Right lobe of liver (tissue), 6 donors: ENCODE measurements around the gene HSD3B2. TPM values are rescaled to one million over a fixed set of nuclear protein-coding genes. Genes with fewer than 3 reads are reported as not detected.

Experiments
- ATAC-seq, 4 donors: fragments of 200-7000 bp; cut with Tn5 transposase; one replicate each; pipeline ENCODE4 v1.9.1; 2020; ENCODE audit warnings: mild to moderate bottlenecking in 4 of 4, moderate library complexity in 4 of 4
- DNase-seq, 3 donors: peaks; one replicate each; pipeline ENCODE4 v3.0.0-alpha.2; 2020
- H3K27ac ChIP-seq, 3 donors: fragments of 200-600 bp; one replicate each; pipeline ENCODE4 v1.8.0; 2022
- H3K27me3 ChIP-seq, 2 donors: fragments of 200-600 bp; one replicate each; pipeline ENCODE4 v1.8.0; 2022
- H3K36me3 ChIP-seq, 4 donors: fragments of 200-600 bp; sonication (generic) in 1 of 4; one replicate each; pipeline versions ENCODE4 v1.5.1 to v1.8.0; 2017 to 2022; ENCODE audit warnings: control low read depth in 1 of 4
- H3K4me1 ChIP-seq, 4 donors: fragments of 200-600 bp; sonication (generic) in 1 of 4; one replicate each; pipeline versions ENCODE4 v1.5.1 to v1.8.0; 2017 to 2022; ENCODE audit warnings: control low read depth in 1 of 4
- H3K4me3 ChIP-seq, 3 donors: fragments of 200-600 bp; one replicate each; pipeline ENCODE4 v1.8.0; 2022
- H3K9me3 ChIP-seq, 4 donors: fragments of 200-600 bp; sonication (generic) in 1 of 4; one replicate each; pipeline versions ENCODE4 v1.5.1 to v1.8.0; 2017 to 2022; ENCODE audit warnings: control low read depth in 1 of 4
- POLR2A ChIP-seq: fragments of 450-650 bp; IDR thresholded peaks from one replicate; pipeline ENCODE4 v1.6.1; 2017; ENCODE audit warnings: antibody characterized with exemption, mild to moderate bottlenecking
- WGBS: methylation state at CpG from one replicate; pipeline ENCODE4 v1.1.6; 2018; ENCODE audit warnings: low coverage, low lambda C conversion rate; ENCODE audit not compliant: insufficient coverage; ENCODE audit errors: missing lambda C conversion rate; 5-methylcytosine and 5-hydroxymethylcytosine counted together
- intact Hi-C, 2 donors: fragments of 100-400 bp; cut with DNase I; formaldehyde crosslinking; loops; one replicate each; pipeline versions ENCODE4 v1.11.2 to v1.14.1; 2022
- total RNA-seq, 6 experiments: library from RNA; depleted of rRNA in 2 of 6; stranded (reverse); fragments of >200 nt in 2 of 6; fragmentation: NEBNext Ultra II Directional in 3 of 6; extraction: Animal tissue kit (Norgen Biotek cat#: 25700) in 3 of 6; gene quantifications; one replicate each; pipeline versions ENCODE4 v1.1.0 to v1.2.4, GENCODE V29; 2016 to 2023
- TF ChIP-seq, protein P1 (sequence below), 4 donors: fragments of 200-600 bp in 3 of 4; fragments of 450-650 bp in 1 of 4; IDR thresholded peaks; one replicate each; pipeline versions ENCODE4 v1.5.1 to v1.8.0; 2016 to 2022; ENCODE audit warnings: antibody characterized with exemption in 4 of 4, mild to moderate bottlenecking in 2 of 4
- donor health status: DM: no; HTN: yes; CAD: no.
- donor health status: DM: no; HTN: no; CAD: no.
- donor health status: DM: no; HTN: no; CAD: no.
- donor health status: DM: no; HTN: yes; CAD: no.
- donor health status: DM: no; HTN: yes; CAD: no.

The HSD3B2 gene
- total RNA-seq, 6 experiments from 2014 or later = 0.49 TPM; not detected in 5

DNA sequence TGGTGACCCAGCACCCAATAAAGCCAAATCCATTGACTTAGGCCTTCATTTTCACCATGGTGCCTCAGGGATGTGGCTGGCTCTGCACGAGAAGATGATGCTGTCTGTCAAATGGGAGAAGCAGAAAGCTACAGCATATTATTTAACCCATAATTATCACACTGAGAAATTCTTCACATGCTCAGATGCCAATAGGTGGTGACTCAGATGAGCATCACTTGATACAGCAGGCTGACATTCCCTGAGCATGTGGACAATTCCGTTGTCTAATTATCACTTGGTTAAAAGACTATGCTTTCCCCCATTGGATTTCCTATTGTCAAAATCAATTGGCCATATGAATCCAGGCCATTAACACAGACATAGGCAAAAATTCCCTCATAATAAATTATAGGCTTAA, 48.0 kb downstream of the HSD3B2 start:
- no peak overlapping the region for H3K27ac ChIP-seq
- TF ChIP-seq, protein P1, sequence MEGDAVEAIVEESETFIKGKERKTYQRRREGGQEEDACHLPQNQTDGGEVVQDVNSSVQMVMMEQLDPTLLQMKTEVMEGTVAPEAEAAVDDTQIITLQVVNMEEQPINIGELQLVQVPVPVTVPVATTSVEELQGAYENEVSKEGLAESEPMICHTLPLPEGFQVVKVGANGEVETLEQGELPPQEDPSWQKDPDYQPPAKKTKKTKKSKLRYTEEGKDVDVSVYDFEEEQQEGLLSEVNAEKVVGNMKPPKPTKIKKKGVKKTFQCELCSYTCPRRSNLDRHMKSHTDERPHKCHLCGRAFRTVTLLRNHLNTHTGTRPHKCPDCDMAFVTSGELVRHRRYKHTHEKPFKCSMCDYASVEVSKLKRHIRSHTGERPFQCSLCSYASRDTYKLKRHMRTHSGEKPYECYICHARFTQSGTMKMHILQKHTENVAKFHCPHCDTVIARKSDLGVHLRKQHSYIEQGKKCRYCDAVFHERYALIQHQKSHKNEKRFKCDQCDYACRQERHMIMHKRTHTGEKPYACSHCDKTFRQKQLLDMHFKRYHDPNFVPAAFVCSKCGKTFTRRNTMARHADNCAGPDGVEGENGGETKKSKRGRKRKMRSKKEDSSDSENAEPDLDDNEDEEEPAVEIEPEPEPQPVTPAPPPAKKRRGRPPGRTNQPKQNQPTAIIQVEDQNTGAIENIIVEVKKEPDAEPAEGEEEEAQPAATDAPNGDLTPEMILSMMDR (IDR thresholded peaks at IDR 0.05) = no peak
- no peak for TF ChIP-seq POLR2A
- no peaks in the 10 kb centered on the region for H3K36me3 ChIP-seq
- no peak overlapping the region for H3K4me3 ChIP-seq
- WGBS = 72% methylated on average over 2 of the region's 2 CpGs
- no peak for DNase-seq
- intact Hi-C loops = no loop called here
- H3K4me1 ChIP-seq = peaks cover 0 to 21% (median 10%) of the 10 kb centered on the region in 4 donors
- no peak for ATAC-seq
- H3K9me3 ChIP-seq = no peaks in the 10 kb centered on the region
- no peaks in the 10 kb centered on the region for H3K27me3 ChIP-seq

DNA sequence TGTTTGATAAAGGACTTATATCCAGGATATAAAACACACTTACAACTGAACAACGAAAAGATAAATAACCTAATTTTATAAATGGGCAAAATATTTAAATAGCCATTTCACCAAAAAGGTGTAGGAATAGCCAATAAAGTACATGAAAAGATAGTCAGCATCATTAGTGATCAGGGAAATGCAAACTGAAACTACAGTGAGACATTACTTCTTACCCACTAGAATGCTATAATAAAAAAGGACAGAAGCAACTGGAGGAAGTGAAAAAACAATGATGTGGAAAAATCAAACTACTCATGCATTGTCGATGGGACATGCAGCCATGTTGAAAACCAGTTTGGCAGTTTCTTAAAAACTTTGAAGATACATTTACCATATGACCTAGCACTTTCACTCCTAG, 48.6 kb downstream of the HSD3B2 start:
- peaks cover 0 to 25% (median 12%) of the 10 kb centered on the region in 4 donors for H3K4me1 ChIP-seq
- DNase-seq = no peak
- no peak for ATAC-seq
- no peak overlapping the region for H3K4me3 ChIP-seq
- TF ChIP-seq POLR2A = no peak
- TF ChIP-seq, protein P1 (IDR thresholded peaks at IDR 0.05) = no peak
- no peak overlapping the region for H3K27ac ChIP-seq
- no peaks in the 10 kb centered on the region for H3K9me3 ChIP-seq
- H3K36me3 ChIP-seq = no peaks in the 10 kb centered on the region
- H3K27me3 ChIP-seq = no peaks in the 10 kb centered on the region
- WGBS = 85% methylated on average over 2 of the region's 2 CpGs
- intact Hi-C loops = no loop called here

DNA sequence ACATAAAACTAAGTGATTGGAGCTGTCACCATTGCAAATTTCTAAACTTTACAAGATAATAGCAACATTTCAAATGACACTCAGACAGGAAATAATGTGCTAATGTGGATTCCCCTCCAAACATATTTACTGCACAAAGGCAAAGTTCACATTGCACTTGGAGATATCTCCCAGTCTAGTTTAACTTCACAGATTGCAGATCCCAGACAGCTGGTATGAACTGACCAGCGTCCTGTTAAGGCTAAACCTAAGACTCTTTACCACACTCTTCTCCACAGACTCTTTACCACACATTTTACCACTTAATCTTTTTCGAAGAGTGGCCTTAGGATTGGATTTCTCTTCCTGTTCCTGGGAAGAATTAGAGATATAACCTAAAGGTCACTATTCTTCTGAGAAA, 51.5 kb downstream of the HSD3B2 start:
- TF ChIP-seq POLR2A = no peak
- TF ChIP-seq, protein P1 (IDR thresholded peaks at IDR 0.05) = no peak
- WGBS = 14% methylated on average over 2 of the region's 2 CpGs
- intact Hi-C loops = no loop called here
- peak overlapping the region in 2 of 3 donors; percentile 63 to 69 for H3K27ac ChIP-seq
- no peak overlapping the region for H3K4me3 ChIP-seq
- H3K36me3 ChIP-seq = no peaks in the 10 kb centered on the region
- peaks cover 0 to 34% (median 17%) of the 10 kb centered on the region in 4 donors for H3K4me1 ChIP-seq
- ATAC-seq = peak; percentile 47 to 66 (median 56)
- DNase-seq = no peak
- H3K9me3 ChIP-seq = no peaks in the 10 kb centered on the region
- H3K27me3 ChIP-seq = no peaks in the 10 kb centered on the region

DNA sequence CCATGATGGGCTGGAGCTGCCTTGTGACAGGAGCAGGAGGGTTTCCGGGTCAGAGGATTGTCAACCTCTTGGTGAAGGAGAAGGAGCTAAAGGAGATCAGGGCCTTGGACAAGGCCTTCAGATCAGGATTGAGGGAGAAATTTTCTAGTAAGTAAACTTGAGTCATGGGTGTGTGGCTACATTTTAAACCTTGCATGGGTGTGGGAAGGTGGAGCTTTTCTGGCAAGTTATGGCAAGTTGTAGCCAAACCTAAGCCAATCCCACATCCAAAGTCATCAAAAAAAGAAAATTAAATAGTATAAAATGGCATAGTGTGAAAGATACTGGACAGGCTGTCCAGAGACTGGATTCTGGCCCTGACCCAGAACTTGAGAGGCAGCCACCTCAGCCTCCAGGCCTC, 52.3 kb downstream of the HSD3B2 start:
- peaks cover 0 to 34% (median 17%) of the 10 kb centered on the region in 4 donors for H3K4me1 ChIP-seq
- WGBS = 100% methylated on average over 1 of the region's 1 CpG
- H3K36me3 ChIP-seq = no peaks in the 10 kb centered on the region
- TF ChIP-seq, protein P1 (IDR thresholded peaks at IDR 0.05) = no peak
- no peak for TF ChIP-seq POLR2A
- DNase-seq (no peak), ATAC-seq (peak in 3 of 4 donors; percentile 7 to 28 (median 26))
- no peak overlapping the region for H3K4me3 ChIP-seq
- intact Hi-C loops = no loop called here
- no peaks in the 10 kb centered on the region for H3K27me3 ChIP-seq
- peak overlapping the region in 2 of 3 donors; percentile 63 to 69 for H3K27ac ChIP-seq
- H3K9me3 ChIP-seq = no peaks in the 10 kb centered on the region
